PC-9 (cell line): Measurements from ENCODE around the gene DLG2.

Source experiments
- CTCF ChIP-seq: fragments of 200-600 bp; sonication (generic); conservative IDR thresholded peaks from 2 replicates; pipeline ENCODE4 v1.6.1; 2017; ENCODE audit warnings: mixed run types, antibody characterized with exemption, mild to moderate bottlenecking, moderate library complexity
- EZH2 ChIP-seq: fragments of 200-600 bp; sonication (generic); IDR thresholded peaks from 2 replicates; pipeline ENCODE4 v1.8.0; 2017; ENCODE audit warnings: antibody characterized with exemption, low read depth

- no peak for TF ChIP-seq CTCF
- no peak for TF ChIP-seq EZH2
These were observed 902.9 kb downstream of the DLG2 start for GRCh38 chr11:84724256-84724655.
